Activated CD8-positive, alpha-beta T cell treated with anti-CD3 and anti-CD28 coated beads for 36 hours (primary cell): ENCODE measurements around the gene CDH2. TPM values are rescaled to one million over a fixed set of nuclear protein-coding genes. Genes with fewer than 3 reads are reported as not detected.

Source experiments
- ATAC-seq: fragments of 200-7000 bp; cut with Tn5 transposase; one replicate; pipeline ENCODE4 v1.10.0; 2021; ENCODE audit warnings: mild to moderate bottlenecking, moderate library complexity
- CTCF ChIA-PET: fragments of 350-600 bp; sonication (Branson Sonifier 250); formaldehyde crosslinking; loops from one replicate; lab custom pipeline; 2021; ENCODE audit warnings: antibody characterized with exemption; lab: Charles Lee
- POLR2A ChIA-PET: fragments of 350-600 bp; sonication (Branson Sonifier 250); formaldehyde crosslinking; loops from one replicate; lab custom pipeline; 2021; ENCODE audit warnings: antibody characterized with exemption; lab: Charles Lee
- DNase-seq: peaks from one replicate; pipeline ENCODE4 v3.0.0-alpha.2; 2020
- H3K27ac Mint-ChIP-seq: one replicate; pipeline ENCODE4 v1.8.0; 2021; ENCODE audit warnings: mild to moderate bottlenecking, mixed read lengths
- H3K27me3 Mint-ChIP-seq: one replicate; pipeline ENCODE4 v1.8.0; 2021; ENCODE audit warnings: mixed read lengths
- H3K36me3 Mint-ChIP-seq: one replicate; pipeline ENCODE4 v1.8.0; 2021; ENCODE audit warnings: low read depth, mixed read lengths
- H3K4me1 Mint-ChIP-seq: one replicate; pipeline ENCODE4 v1.8.0; 2021; ENCODE audit warnings: low read depth, mixed read lengths
- H3K4me3 Mint-ChIP-seq: one replicate; pipeline ENCODE4 v1.8.0; 2021; ENCODE audit warnings: mild to moderate bottlenecking, moderate library complexity, mixed read lengths
- H3K9me3 Mint-ChIP-seq: one replicate; pipeline ENCODE4 v1.8.0; 2021; ENCODE audit warnings: mixed read lengths
- CTCF ChIP-seq: fragments of 200-600 bp; IDR thresholded peaks from one replicate; pipeline ENCODE4 v1.8.0; 2022; ENCODE audit warnings: antibody characterized with exemption, mild to moderate bottlenecking
- intact Hi-C: fragments of 100-400 bp; cut with micrococcal nuclease; formaldehyde crosslinking; loops from one replicate; pipeline ENCODE4 v1.10.0; 2022
- total RNA-seq, 2 experiments: library from RNA; stranded (reverse); gene quantifications; one replicate each; pipeline ENCODE4 v1.2.3, GENCODE V29; 2021

Gene CDH2
- total RNA-seq, 2 experiments from 2014 or later = 0.18 TPM; not detected in 1

- DNase-seq (no peak), ATAC-seq (no peak)
- no peak overlapping the region for H3K4me3 Mint-ChIP-seq
- no peak for TF ChIP-seq CTCF
- H3K36me3 Mint-ChIP-seq = no peaks in the 10 kb centered on the region
- intact Hi-C loops = no loop called here
- POLR2A ChIA-PET = no interaction called here
- H3K4me1 Mint-ChIP-seq = no peaks in the 10 kb centered on the region
- H3K9me3 Mint-ChIP-seq = peaks cover 3% of the 10 kb centered on the region
- CTCF ChIA-PET = interaction anchor here (1.6 kb wide), 1 partner anchor 8 kb away, joined by 4 read pairs; no protein-coding TSS in a partner anchor
- no peak overlapping the region for H3K27ac Mint-ChIP-seq
- H3K27me3 Mint-ChIP-seq = no peaks in the 10 kb centered on the region
These were observed 163.9 kb downstream of the CDH2 start for GRCh38 chr18:28013066-28013465.

- Mint-ChIP-seq H3K9me3 (peaks cover 3% of the 10 kb centered on the region), H3K36me3 (no peaks in the 10 kb centered on the region), H3K27ac (no peak overlapping the region), H3K4me1 (no peaks in the 10 kb centered on the region), H3K4me3 (no peak overlapping the region), H3K27me3 (no peaks in the 10 kb centered on the region)
- TF ChIP-seq CTCF = no peak
- ChIA-PET POLR2A (no interaction called here), CTCF (interaction anchor here (1.6 kb wide), 1 partner anchor 8 kb away, joined by 4 read pairs; no protein-coding TSS in a partner anchor)
- no peak for ATAC-seq
- intact Hi-C loops = no loop called here
- DNase-seq = no peak
These were observed 164.6 kb downstream of the CDH2 start for GRCh38 chr18:28012336-28012735.

GRCh38 chr18:28009589-28009988 lies 167.3 kb downstream of the CDH2 start:
- intact Hi-C loops = no loop called here
- no peaks in the 10 kb centered on the region for H3K36me3 Mint-ChIP-seq
- ATAC-seq (no peak), DNase-seq (no peak)
- no peaks in the 10 kb centered on the region for H3K4me1 Mint-ChIP-seq
- CTCF ChIA-PET = no interaction called here
- no peak overlapping the region for H3K4me3 Mint-ChIP-seq
- H3K27me3 Mint-ChIP-seq = no peaks in the 10 kb centered on the region
- no peak for TF ChIP-seq CTCF
- POLR2A ChIA-PET = no interaction called here
- H3K27ac Mint-ChIP-seq = no peak overlapping the region
- peaks cover 3% of the 10 kb centered on the region for H3K9me3 Mint-ChIP-seq

- Mint-ChIP-seq H3K4me3 (no peak overlapping the region), H3K4me1 (no peaks in the 10 kb centered on the region), H3K9me3 (peaks cover 5% of the 10 kb centered on the region), H3K27ac (no peak overlapping the region), H3K36me3 (no peaks in the 10 kb centered on the region), H3K27me3 (no peaks in the 10 kb centered on the region)
- intact Hi-C loops = no loop called here
- POLR2A ChIA-PET = no interaction called here
- DNase-seq (no peak), ATAC-seq (no peak)
- TF ChIP-seq CTCF = no peak
- CTCF ChIA-PET = no interaction called here
These were observed 169.1 kb downstream of the CDH2 start for GRCh38 chr18:28007841-28008240.

- no peaks in the 10 kb centered on the region for H3K27me3 Mint-ChIP-seq
- no peaks in the 10 kb centered on the region for H3K4me1 Mint-ChIP-seq
- H3K4me3 Mint-ChIP-seq = no peak overlapping the region
- TF ChIP-seq CTCF = no peak
- intact Hi-C loops = no loop called here
- H3K27ac Mint-ChIP-seq = no peak overlapping the region
- POLR2A ChIA-PET = no interaction called here
- no peak for DNase-seq
- CTCF ChIA-PET = interaction anchor here (1.3 kb wide), 1 partner anchor 8 kb away, joined by 4 read pairs; no protein-coding TSS in a partner anchor
- ATAC-seq = no peak
- H3K9me3 Mint-ChIP-seq = peaks cover 3% of the 10 kb centered on the region
- H3K36me3 Mint-ChIP-seq = no peaks in the 10 kb centered on the region
These were observed 171.8 kb downstream of the CDH2 start for GRCh38 chr18:28005164-28005563.
